ENCODE data around the gene KRT13. TPM values are rescaled to one million over a fixed set of nuclear protein-coding genes. Genes with fewer than 3 reads are reported as not detected.
A peak's percentile ranks its signal among the peaks of the same experiment; 100 is the strongest.

Gene KRT13
- not detected for total RNA-seq
- polyA plus RNA-seq = not detected

DNA sequence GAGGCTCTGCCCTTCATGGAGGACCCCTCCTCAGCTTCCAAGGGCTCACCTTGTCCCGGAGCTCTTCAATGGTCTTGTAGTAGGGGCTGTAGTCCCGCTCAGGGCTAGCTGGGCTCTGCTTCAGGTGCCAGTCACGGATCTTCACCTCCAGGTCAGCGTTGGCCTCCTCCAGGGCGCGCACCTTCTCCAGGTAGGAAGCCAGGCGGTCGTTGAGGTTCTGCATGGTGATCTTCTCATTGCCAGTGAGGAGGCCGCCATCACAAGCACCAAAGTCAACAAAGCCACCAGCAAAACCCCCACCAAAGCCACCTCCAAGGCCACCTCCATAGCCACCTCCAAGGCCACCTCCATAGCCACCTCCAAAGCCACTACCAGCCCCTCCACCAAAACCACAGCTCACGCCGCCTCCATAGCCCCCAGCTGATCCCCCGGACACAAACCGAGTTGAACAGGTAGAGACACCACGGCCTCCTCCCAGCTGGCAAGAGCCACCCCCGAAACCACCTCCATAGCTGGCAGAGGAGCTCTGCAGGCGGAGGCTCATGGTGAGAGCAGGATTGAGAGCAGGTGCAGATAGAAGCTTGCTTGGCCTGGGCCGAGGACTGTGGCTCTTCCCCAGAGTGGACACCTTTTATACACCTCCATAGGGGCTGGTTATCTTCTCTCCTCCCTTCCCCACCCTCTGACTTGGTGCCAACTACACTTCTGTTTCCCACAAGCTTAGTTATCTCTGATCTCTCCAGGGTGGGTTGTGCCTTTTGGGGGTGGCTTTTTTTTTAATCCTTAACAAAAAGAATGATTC lies at the start of gene KRT13:
Gene KRT13 (minus strand): TSS at position 606 of the 802 bp plus-strand sequence. CDS start 62 bp downstream, at position 544.
- H3K36me3 ChIP-seq (ENCODE audit: control insufficient read depth, insufficient read depth, low read length) = no peaks in the 10 kb centered on the region
- DNase-seq (no peak), ATAC-seq (ENCODE audit: low read depth in 2 of 2) (no peak)
- Mint-ChIP-seq H3K27me3 (peaks cover 4% of the 10 kb centered on the region), H3K9me3 (no peaks in the 10 kb centered on the region), H3K4me3 (no peak within 1 kb of the TSS), H3K27ac (no peak within 1 kb of the TSS), H3K4me1 (no peaks in the 10 kb centered on the region), H3K36me3 (no peaks in the 10 kb centered on the region)
- H3K27ac ChIP-seq (ENCODE audit: insufficient read depth, low read length, poor library complexity, severe bottlenecking) = no peak within 1 kb of the TSS
- no peaks in the 10 kb centered on the region for H3K27me3 ChIP-seq (ENCODE audit: control insufficient read depth, insufficient read depth, low read length)
- no peaks in the 10 kb centered on the region for H3K4me1 ChIP-seq (ENCODE audit: control insufficient read depth, insufficient read depth, low read length, poor library complexity, severe bottlenecking)
- H3K9me3 ChIP-seq (ENCODE audit: control insufficient read depth in 2 of 2, low read length in 2 of 2) = no peaks in the 10 kb centered on the region
- no peak within 1 kb of the TSS for H3K4me3 ChIP-seq (ENCODE audit: low read depth, low read length)

DNA sequence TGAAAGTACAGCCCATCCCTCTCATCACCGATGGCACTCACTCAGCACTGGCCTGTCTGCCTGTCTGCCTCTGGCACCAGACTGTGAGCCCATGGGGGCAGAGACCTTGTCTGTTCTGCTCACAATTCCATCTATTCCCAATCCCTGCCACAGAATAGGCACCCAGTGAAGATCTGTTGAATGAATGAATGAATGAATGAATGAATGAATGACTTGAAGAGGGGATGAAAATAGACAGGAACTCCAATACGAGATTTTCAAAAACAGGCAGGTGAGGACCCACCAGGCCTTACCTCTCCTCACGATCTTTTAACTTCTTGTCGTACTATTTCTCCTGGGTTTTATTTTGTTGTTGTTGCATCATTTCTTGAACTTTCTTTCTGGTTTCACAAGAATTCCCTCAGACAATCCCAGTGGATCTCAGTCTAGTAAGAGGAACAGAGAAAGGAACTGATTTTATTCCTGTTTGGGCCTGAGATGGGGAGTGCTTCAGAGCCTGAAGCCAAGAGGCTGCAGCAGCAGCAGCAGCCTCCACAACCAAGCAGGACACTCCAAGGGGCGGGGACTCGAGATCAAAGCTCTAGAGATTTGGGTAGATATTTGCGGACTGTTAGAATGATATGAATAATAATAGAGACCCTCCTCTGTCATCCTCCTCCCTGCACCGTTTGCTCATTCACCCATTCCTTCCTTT lies 48.7 kb upstream of the KRT13 start:
- no peak overlapping the region for H3K27ac Mint-ChIP-seq
- H3K4me1 Mint-ChIP-seq = peaks cover 3 to 6% (median 5%) of the 10 kb centered on the region in 4 donors
- H3K4me1 ChIP-seq (ENCODE audit: control insufficient read depth, insufficient read depth, low read length, poor library complexity, severe bottlenecking) = peaks cover 3% of the 10 kb centered on the region
- peaks cover 33% of the 10 kb centered on the region for H3K27me3 Mint-ChIP-seq
- no peak overlapping the region for H3K4me3 ChIP-seq (ENCODE audit: low read depth, low read length)
- H3K27ac ChIP-seq (ENCODE audit: insufficient read depth, low read length, poor library complexity, severe bottlenecking) = no peak overlapping the region
- H3K4me3 Mint-ChIP-seq = no peak overlapping the region
- peaks cover 6% of the 10 kb centered on the region for H3K27me3 ChIP-seq (ENCODE audit: control insufficient read depth, insufficient read depth, low read length)
- no peak for ATAC-seq (ENCODE audit: low read depth in 2 of 2)
- no peaks in the 10 kb centered on the region for H3K36me3 ChIP-seq (ENCODE audit: control insufficient read depth, insufficient read depth, low read length)
- H3K9me3 ChIP-seq (ENCODE audit: control insufficient read depth in 2 of 2, low read length in 2 of 2) = no peaks in the 10 kb centered on the region
- no peaks in the 10 kb centered on the region for H3K9me3 Mint-ChIP-seq
- no peak for DNase-seq
- no peaks in the 10 kb centered on the region for H3K36me3 Mint-ChIP-seq

- DNase-seq (no peak), ATAC-seq (ENCODE audit: low read depth in 2 of 2) (no peak)
- Histone ChIP-seq H3K36me3 (ENCODE audit: control insufficient read depth, insufficient read depth, low read length) (no peaks in the 10 kb centered on the region), H3K27ac (ENCODE audit: insufficient read depth, low read length, poor library complexity, severe bottlenecking) (no peak overlapping the region), H3K4me1 (ENCODE audit: control insufficient read depth, insufficient read depth, low read length, poor library complexity, severe bottlenecking) (peaks cover 12% of the 10 kb centered on the region), H3K4me3 (ENCODE audit: low read depth, low read length) (no peak overlapping the region), H3K27me3 (ENCODE audit: control insufficient read depth, insufficient read depth, low read length) (peaks cover 2% of the 10 kb centered on the region), H3K9me3 (ENCODE audit: control insufficient read depth in 2 of 2, low read length in 2 of 2) (no peaks in the 10 kb centered on the region)
- no peak overlapping the region for H3K4me3 Mint-ChIP-seq
- H3K27ac Mint-ChIP-seq = no peak overlapping the region
- peaks cover 28% of the 10 kb centered on the region for H3K27me3 Mint-ChIP-seq
- H3K9me3 Mint-ChIP-seq = no peaks in the 10 kb centered on the region
- H3K4me1 Mint-ChIP-seq = peaks cover 3 to 10% (median 7%) of the 10 kb centered on the region in 4 donors
- no peaks in the 10 kb centered on the region for H3K36me3 Mint-ChIP-seq
Measured at GRCh38 chr17:41553176-41553575, 47.8 kb upstream of the KRT13 start.

- no peak overlapping the region for H3K27ac Mint-ChIP-seq
Measured at GRCh38 chr17:41552455-41552854, 47.0 kb upstream of the KRT13 start.

DNA sequence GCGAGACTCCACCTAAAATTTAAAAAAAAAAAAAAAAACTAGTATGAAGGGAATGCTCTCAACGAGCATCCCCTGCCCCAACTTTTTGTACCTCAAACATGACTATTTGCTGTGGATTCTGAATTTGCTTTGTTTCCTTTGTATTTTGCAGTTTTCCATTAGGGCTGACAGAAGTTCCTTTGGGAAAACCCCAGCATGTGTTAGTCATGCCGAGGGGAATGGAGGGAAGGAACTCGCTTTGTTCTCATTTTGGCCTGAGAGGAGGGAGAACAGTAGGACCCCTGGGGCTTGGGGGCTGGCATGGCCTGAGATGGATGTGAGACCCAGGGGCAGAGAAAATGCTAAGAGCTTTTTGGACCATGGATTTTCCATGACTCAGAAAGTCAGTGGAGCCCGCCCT lies 46.0 kb upstream of the KRT13 start:
- Mint-ChIP-seq H3K36me3 (peaks cover 3% of the 10 kb centered on the region), H3K27ac (no peak overlapping the region), H3K27me3 (peaks cover 20% of the 10 kb centered on the region), H3K9me3 (peaks cover 0 to 3% (median 0%) of the 10 kb centered on the region in 7 donors), H3K4me1 (peaks cover 3 to 10% (median 7%) of the 10 kb centered on the region in 4 donors), H3K4me3 (no peak overlapping the region)
- H3K4me1 ChIP-seq (ENCODE audit: control insufficient read depth, insufficient read depth, low read length, poor library complexity, severe bottlenecking) = peaks cover 12% of the 10 kb centered on the region
- no peak for DNase-seq
- no peak overlapping the region for H3K4me3 ChIP-seq (ENCODE audit: low read depth, low read length)
- H3K27me3 ChIP-seq (ENCODE audit: control insufficient read depth, insufficient read depth, low read length) = no peaks in the 10 kb centered on the region
- H3K27ac ChIP-seq (ENCODE audit: insufficient read depth, low read length, poor library complexity, severe bottlenecking) = no peak overlapping the region
- ATAC-seq (ENCODE audit: low read depth in 2 of 2) = no peak
- no peaks in the 10 kb centered on the region for H3K36me3 ChIP-seq (ENCODE audit: control insufficient read depth, insufficient read depth, low read length)
- no peaks in the 10 kb centered on the region for H3K9me3 ChIP-seq (ENCODE audit: control insufficient read depth in 2 of 2, low read length in 2 of 2)

More at GRCh38 chr17:41552455-41552854, 47.0 kb upstream of the KRT13 start:
- Histone ChIP-seq H3K9me3 (ENCODE audit: control insufficient read depth in 2 of 2, low read length in 2 of 2) (no peaks in the 10 kb centered on the region), H3K4me3 (ENCODE audit: low read depth, low read length) (no peak overlapping the region), H3K36me3 (ENCODE audit: control insufficient read depth, insufficient read depth, low read length) (no peaks in the 10 kb centered on the region), H3K27me3 (ENCODE audit: control insufficient read depth, insufficient read depth, low read length) (no peaks in the 10 kb centered on the region), H3K4me1 (ENCODE audit: control insufficient read depth, insufficient read depth, low read length, poor library complexity, severe bottlenecking) (peaks cover 12% of the 10 kb centered on the region), H3K27ac (ENCODE audit: insufficient read depth, low read length, poor library complexity, severe bottlenecking) (no peak overlapping the region)
- ATAC-seq (ENCODE audit: low read depth in 2 of 2) (no peak), DNase-seq (no peak)
- H3K4me1 Mint-ChIP-seq = peaks cover 3 to 10% (median 7%) of the 10 kb centered on the region in 4 donors
- H3K4me3 Mint-ChIP-seq = no peak overlapping the region
- H3K36me3 Mint-ChIP-seq = no peaks in the 10 kb centered on the region
- H3K27me3 Mint-ChIP-seq = peaks cover 24% of the 10 kb centered on the region
- H3K9me3 Mint-ChIP-seq = no peaks in the 10 kb centered on the region

DNA sequence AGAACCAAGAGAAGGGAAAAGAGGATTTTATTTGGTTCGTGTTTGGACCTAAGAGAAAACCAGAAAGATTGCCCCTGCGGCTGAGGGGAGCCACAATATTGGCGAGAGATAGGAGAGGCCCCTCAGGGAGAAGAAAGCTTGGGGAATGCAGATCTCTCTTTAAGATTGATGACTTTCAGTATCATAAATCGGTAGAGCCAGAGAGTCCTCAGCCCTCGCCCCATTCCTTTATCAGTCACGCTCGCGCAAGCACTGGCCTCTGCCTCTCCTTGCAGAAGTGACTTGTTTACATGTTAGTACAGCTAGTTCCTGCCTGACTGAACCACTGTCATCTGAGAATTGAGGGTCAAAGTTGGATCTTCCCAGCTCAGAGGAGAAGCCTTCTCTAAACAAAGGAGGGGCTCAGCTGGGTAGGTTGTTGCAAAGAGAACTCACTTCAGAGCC lies 44.2 kb upstream of the KRT13 start:
- ATAC-seq (ENCODE audit: low read depth in 2 of 2) = no peak
- Mint-ChIP-seq H3K27ac (peak overlapping the region in 1 of 3 donors; percentile 81), H3K9me3 (peaks cover 0 to 3% (median 0%) of the 10 kb centered on the region in 7 donors), H3K27me3 (peaks cover 13% of the 10 kb centered on the region), H3K4me3 (no peak overlapping the region), H3K4me1 (peaks cover 3 to 10% (median 7%) of the 10 kb centered on the region in 4 donors), H3K36me3 (peaks cover 3% of the 10 kb centered on the region)
- Histone ChIP-seq H3K27ac (ENCODE audit: insufficient read depth, low read length, poor library complexity, severe bottlenecking) (no peak overlapping the region), H3K27me3 (ENCODE audit: control insufficient read depth, insufficient read depth, low read length) (no peaks in the 10 kb centered on the region), H3K4me1 (ENCODE audit: control insufficient read depth, insufficient read depth, low read length, poor library complexity, severe bottlenecking) (peaks cover 12% of the 10 kb centered on the region), H3K9me3 (ENCODE audit: control insufficient read depth in 2 of 2, low read length in 2 of 2) (no peaks in the 10 kb centered on the region), H3K4me3 (ENCODE audit: low read depth, low read length) (no peak overlapping the region), H3K36me3 (ENCODE audit: control insufficient read depth, insufficient read depth, low read length) (no peaks in the 10 kb centered on the region)
- no peak for DNase-seq

- H3K27ac Mint-ChIP-seq = peak overlapping the region in 1 of 3 donors; percentile 81
- H3K4me3 Mint-ChIP-seq = peak overlapping the region in 3 of 4 donors; percentile 0 to 58 (median 56)
- H3K4me1 Mint-ChIP-seq = peaks cover 3 to 10% (median 7%) of the 10 kb centered on the region in 4 donors
- H3K9me3 ChIP-seq (ENCODE audit: control insufficient read depth in 2 of 2, low read length in 2 of 2) = no peaks in the 10 kb centered on the region
- peaks cover 8% of the 10 kb centered on the region for H3K27me3 Mint-ChIP-seq
- H3K27ac ChIP-seq (ENCODE audit: insufficient read depth, low read length, poor library complexity, severe bottlenecking) = peak overlapping the region; percentile 31
- peaks cover 3% of the 10 kb centered on the region for H3K36me3 Mint-ChIP-seq
- H3K36me3 ChIP-seq (ENCODE audit: control insufficient read depth, insufficient read depth, low read length) = no peaks in the 10 kb centered on the region
- no peaks in the 10 kb centered on the region for H3K27me3 ChIP-seq (ENCODE audit: control insufficient read depth, insufficient read depth, low read length)
- ATAC-seq (ENCODE audit: low read depth in 2 of 2) (peak; percentile 83 to 85), DNase-seq (peak; percentile 61 to 86 (median 79))
- H3K4me3 ChIP-seq (ENCODE audit: low read depth, low read length) = no peak overlapping the region
- peaks cover 0 to 3% (median 0%) of the 10 kb centered on the region in 7 donors for H3K9me3 Mint-ChIP-seq
- peaks cover 12% of the 10 kb centered on the region for H3K4me1 ChIP-seq (ENCODE audit: control insufficient read depth, insufficient read depth, low read length, poor library complexity, severe bottlenecking)
Measured at GRCh38 chr17:41548844-41549595, 43.6 kb upstream of the KRT13 start.
